Effector memory CD8-positive, alpha-beta T cell (primary cell): ENCODE results near the gene DPEP2NB.

ENCODE experiments used
- ATAC-seq: fragments of 150-1000 bp; cut with Tn5 transposase; replicated peaks from 2 replicates; pipeline ENCODE4 v1.10.0; 2021; ENCODE audit warnings: mild to moderate bottlenecking, moderate library complexity
- DNase-seq, 3 experiments: peaks; one replicate each; pipeline ENCODE4 v3.0.0; 2021
- H3K27ac Mint-ChIP-seq, 2 donors: one replicate each; pipeline ENCODE4 v1.8.0; 2022; ENCODE audit warnings: mild to moderate bottlenecking in 2 of 2, mixed read lengths in 2 of 2, moderate library complexity in 2 of 2
- H3K27me3 Mint-ChIP-seq, 2 donors: one replicate each; pipeline ENCODE4 v1.8.0; 2022; ENCODE audit warnings: mixed read lengths in 2 of 2
- H3K36me3 Mint-ChIP-seq: one replicate; pipeline ENCODE4 v1.8.0; 2022; ENCODE audit warnings: mild to moderate bottlenecking, moderate library complexity, mixed read lengths; ENCODE audit not compliant: insufficient read depth
- H3K4me1 Mint-ChIP-seq, 2 donors: one replicate each; pipeline ENCODE4 v1.8.0; 2022; ENCODE audit warnings: low read depth in 2 of 2, mixed read lengths in 2 of 2
- H3K4me3 Mint-ChIP-seq, 2 donors: one replicate each; pipeline ENCODE4 v1.8.0; 2022; ENCODE audit warnings: mild to moderate bottlenecking in 2 of 2, mixed read lengths in 2 of 2, moderate library complexity in 2 of 2
- H3K9me3 Mint-ChIP-seq, 2 donors: one replicate each; pipeline ENCODE4 v1.8.0; 2022; ENCODE audit warnings: mixed read lengths in 2 of 2
- total RNA-seq, 9 experiments: gene quantifications; one replicate each; lab custom pipeline; 2026; lab: John Stamatoyannopoulos, UW

Gene DPEP2NB
- total RNA-seq = 0 to 0.06 (median 0) reads per million in 9 experiments

GRCh38 chr16:68015681-68016080, at the start of gene DPEP2NB:
Gene DPEP2NB, minus strand, starts transcription at chr16:68015911. Its CDS starts 141 bp downstream, at chr16:68015770.
- peak within 1 kb of the TSS in 1 of 2 donors; percentile 60 for H3K27ac Mint-ChIP-seq

GRCh38 chr16:68064791-68065365, 49.2 kb upstream of the DPEP2NB start:
- Mint-ChIP-seq H3K27me3 (no peaks in the 10 kb centered on the region), H3K4me3 (peak overlapping the region; percentile 53 to 73), H3K9me3 (no peaks in the 10 kb centered on the region), H3K27ac (peak overlapping the region; percentile 80 to 93), H3K4me1 (peaks cover 73 to 75% of the 10 kb centered on the region in 2 donors), H3K36me3 (no peaks in the 10 kb centered on the region)
- DNase-seq (peak; percentile 61 to 74 (median 68)), ATAC-seq (peak; percentile 52)

More at GRCh38 chr16:68015681-68016080, at the start of gene DPEP2NB:
- no peaks in the 10 kb centered on the region for H3K27me3 Mint-ChIP-seq
- no peaks in the 10 kb centered on the region for H3K9me3 Mint-ChIP-seq
- peaks cover 0 to 4% of the 10 kb centered on the region in 2 donors for H3K4me1 Mint-ChIP-seq
- peaks cover 4% of the 10 kb centered on the region for H3K36me3 Mint-ChIP-seq
- ATAC-seq = no peak
- no peak within 1 kb of the TSS for H3K4me3 Mint-ChIP-seq
- DNase-seq = no peak

GRCh38 chr16:68062910-68063393, 47.2 kb upstream of the DPEP2NB start:
- DNase-seq (peak; percentile 48 to 62 (median 49)), ATAC-seq (peak; percentile 86)
- peaks cover 67 to 74% of the 10 kb centered on the region in 2 donors for H3K4me1 Mint-ChIP-seq
- H3K27me3 Mint-ChIP-seq = no peaks in the 10 kb centered on the region
- H3K9me3 Mint-ChIP-seq = no peaks in the 10 kb centered on the region
- H3K27ac Mint-ChIP-seq = peak overlapping the region; percentile 90 to 91
- peak overlapping the region; percentile 75 to 76 for H3K4me3 Mint-ChIP-seq
- no peaks in the 10 kb centered on the region for H3K36me3 Mint-ChIP-seq

- Mint-ChIP-seq H3K36me3 (no peaks in the 10 kb centered on the region), H3K27me3 (no peaks in the 10 kb centered on the region), H3K4me3 (peak overlapping the region; percentile 44 to 76), H3K4me1 (peaks cover 55 to 69% of the 10 kb centered on the region in 2 donors), H3K9me3 (no peaks in the 10 kb centered on the region), H3K27ac (peak overlapping the region; percentile 90 to 91)
- DNase-seq = no peak
- no peak for ATAC-seq
Observed at GRCh38 chr16:68061396-68061795, 45.7 kb upstream of the DPEP2NB start.

GRCh38 chr16:68059804-68060203, 44.1 kb upstream of the DPEP2NB start:
- Mint-ChIP-seq H3K4me3 (peak overlapping the region in 1 of 2 donors; percentile 50), H3K27me3 (no peaks in the 10 kb centered on the region), H3K36me3 (no peaks in the 10 kb centered on the region), H3K4me1 (peaks cover 44 to 68% of the 10 kb centered on the region in 2 donors), H3K27ac (peak overlapping the region; percentile 90 to 91), H3K9me3 (no peaks in the 10 kb centered on the region)
- ATAC-seq (no peak), DNase-seq (no peak)

- H3K9me3 Mint-ChIP-seq = no peaks in the 10 kb centered on the region
- DNase-seq = no peak
- peaks cover 17% of the 10 kb centered on the region for H3K36me3 Mint-ChIP-seq
- no peaks in the 10 kb centered on the region for H3K27me3 Mint-ChIP-seq
- ATAC-seq = peak; percentile 16
- peaks cover 11 to 32% of the 10 kb centered on the region in 2 donors for H3K4me1 Mint-ChIP-seq
- peak overlapping the region in 1 of 2 donors; percentile 41 for H3K4me3 Mint-ChIP-seq
- H3K27ac Mint-ChIP-seq = peak overlapping the region in 1 of 2 donors; percentile 66
Observed at GRCh38 chr16:68055395-68055794, 39.7 kb upstream of the DPEP2NB start.

- ATAC-seq = no peak
- Mint-ChIP-seq H3K4me3 (no peak overlapping the region), H3K9me3 (no peaks in the 10 kb centered on the region), H3K27me3 (no peaks in the 10 kb centered on the region), H3K36me3 (peaks cover 23% of the 10 kb centered on the region), H3K27ac (no peak overlapping the region), H3K4me1 (no peaks in the 10 kb centered on the region)
- no peak for DNase-seq
Observed at GRCh38 chr16:68049449-68049848, 33.7 kb upstream of the DPEP2NB start.

GRCh38 chr16:68047987-68048386, 32.3 kb upstream of the DPEP2NB start:
- Mint-ChIP-seq H3K27ac (peak overlapping the region; percentile 41 to 76), H3K4me1 (no peaks in the 10 kb centered on the region), H3K9me3 (no peaks in the 10 kb centered on the region), H3K27me3 (no peaks in the 10 kb centered on the region), H3K4me3 (no peak overlapping the region), H3K36me3 (peaks cover 17% of the 10 kb centered on the region)
- DNase-seq (no peak), ATAC-seq (no peak)

GRCh38 chr16:68046106-68046505, 30.4 kb upstream of the DPEP2NB start:
- Mint-ChIP-seq H3K9me3 (no peaks in the 10 kb centered on the region), H3K4me3 (no peak overlapping the region), H3K4me1 (no peaks in the 10 kb centered on the region), H3K27me3 (no peaks in the 10 kb centered on the region), H3K36me3 (peaks cover 10% of the 10 kb centered on the region), H3K27ac (peak overlapping the region in 1 of 2 donors; percentile 38)
- ATAC-seq (no peak), DNase-seq (no peak)

- H3K27me3 Mint-ChIP-seq = no peaks in the 10 kb centered on the region
- no peak for ATAC-seq
- H3K4me3 Mint-ChIP-seq = no peak overlapping the region
- peaks cover 6 to 7% of the 10 kb centered on the region in 2 donors for H3K4me1 Mint-ChIP-seq
- H3K27ac Mint-ChIP-seq = no peak overlapping the region
- DNase-seq = no peak
- peaks cover 12% of the 10 kb centered on the region for H3K36me3 Mint-ChIP-seq
- H3K9me3 Mint-ChIP-seq = no peaks in the 10 kb centered on the region
Observed at GRCh38 chr16:68041783-68042182, 26.1 kb upstream of the DPEP2NB start.

GRCh38 chr16:68040506-68041288, 25.0 kb upstream of the DPEP2NB start:
- Mint-ChIP-seq H3K27ac (peak overlapping the region in 1 of 2 donors; percentile 66), H3K27me3 (no peaks in the 10 kb centered on the region), H3K36me3 (peaks cover 10% of the 10 kb centered on the region), H3K9me3 (no peaks in the 10 kb centered on the region), H3K4me1 (peaks cover 9 to 10% of the 10 kb centered on the region in 2 donors), H3K4me3 (no peak overlapping the region)
- ATAC-seq (peak; percentile 100), DNase-seq (peak; percentile 86 to 89 (median 88))

GRCh38 chr16:68037841-68038597, 22.3 kb upstream of the DPEP2NB start:
- Mint-ChIP-seq H3K27me3 (no peaks in the 10 kb centered on the region), H3K4me1 (peaks cover 9 to 10% of the 10 kb centered on the region in 2 donors), H3K27ac (no peak overlapping the region), H3K9me3 (no peaks in the 10 kb centered on the region), H3K4me3 (no peak overlapping the region), H3K36me3 (peaks cover 4% of the 10 kb centered on the region)
- no peak for DNase-seq
- ATAC-seq = no peak

GRCh38 chr16:68035227-68035626, 19.5 kb upstream of the DPEP2NB start:
- Mint-ChIP-seq H3K4me1 (peaks cover 15 to 21% of the 10 kb centered on the region in 2 donors), H3K4me3 (no peak overlapping the region), H3K9me3 (no peaks in the 10 kb centered on the region), H3K27ac (no peak overlapping the region), H3K36me3 (peaks cover 7% of the 10 kb centered on the region), H3K27me3 (no peaks in the 10 kb centered on the region)
- no peak for ATAC-seq
- no peak for DNase-seq
